Kidney epithelial cell (primary cell): ENCODE data around the gene VPS37C. TPM values are rescaled to one million over a fixed set of nuclear protein-coding genes. Genes with fewer than 3 reads are reported as not detected.

Experiments
- DNase-seq: peaks from one replicate; pipeline ENCODE4 v3.0.0-alpha.2; 2010; ENCODE audit warnings: low read depth
- H3K27me3 ChIP-seq: 2 replicates; pipeline ENCODE4 v1.6.0; 2011; ENCODE audit warnings: low read length; ENCODE audit not compliant: control insufficient read depth, insufficient read depth
- H3K36me3 ChIP-seq: 2 replicates; pipeline ENCODE4 v1.5.1; 2011; ENCODE audit warnings: low read length; ENCODE audit not compliant: control insufficient read depth, insufficient read depth
- H3K4me3 ChIP-seq: 2 replicates; pipeline ENCODE4 v1.5.1; 2011; ENCODE audit warnings: low read depth, mild to moderate bottlenecking, control low read depth, low read length
- CTCF ChIP-seq: IDR thresholded peaks from 2 replicates; pipeline ENCODE4 v1.5.1; 2011; ENCODE audit warnings: mild to moderate bottlenecking, moderate library complexity, low read length, control low read depth, inconsistent platforms; ENCODE audit not compliant: insufficient read depth, poor library complexity, severe bottlenecking
- total RNA-seq: library from RNA; depleted of rRNA; stranded (reverse); fragments of >200 nt; gene quantifications from 2 replicates; pipeline ENCODE4 v1.2.3, GENCODE V29; 2015

The VPS37C gene
- total RNA-seq, 1 donor from 2014 or later: 24.4 TPM

- Histone ChIP-seq H3K4me3 (no peak overlapping the region), H3K27me3 (no peaks in the 10 kb centered on the region), H3K36me3 (no peaks in the 10 kb centered on the region)
- no peak for TF ChIP-seq CTCF
- DNase-seq: no peak
Measured at GRCh38 chr11:61147791-61148620, 13.2 kb downstream of the VPS37C start.

- Histone ChIP-seq H3K36me3 (no peaks in the 10 kb centered on the region), H3K4me3 (no peak overlapping the region), H3K27me3 (no peaks in the 10 kb centered on the region)
- TF ChIP-seq CTCF: no peak
- no peak for DNase-seq
Measured at GRCh38 chr11:61147271-61147670, 14.0 kb downstream of the VPS37C start.

- Histone ChIP-seq H3K36me3 (no peaks in the 10 kb centered on the region), H3K4me3 (no peak overlapping the region), H3K27me3 (no peaks in the 10 kb centered on the region)
- TF ChIP-seq CTCF: no peak
- no peak for DNase-seq
Measured at GRCh38 chr11:61146416-61146815, 14.8 kb downstream of the VPS37C start.

- Histone ChIP-seq H3K27me3 (no peaks in the 10 kb centered on the region), H3K36me3 (no peaks in the 10 kb centered on the region), H3K4me3 (no peak overlapping the region)
- TF ChIP-seq CTCF: no peak
- no peak for DNase-seq
Measured at GRCh38 chr11:61145228-61146005, 15.8 kb downstream of the VPS37C start.

GRCh38 chr11:61144511-61145179, 16.6 kb downstream of the VPS37C start:
- no peaks in the 10 kb centered on the region for H3K27me3 ChIP-seq
- no peak overlapping the region for H3K4me3 ChIP-seq
- no peaks in the 10 kb centered on the region for H3K36me3 ChIP-seq
- no peak for TF ChIP-seq CTCF
- no peak for DNase-seq
